CD4-positive, alpha-beta T cell (primary cell): ENCODE data around the gene LPAR1. TPM values are rescaled to one million over a fixed set of nuclear protein-coding genes. Genes with fewer than 3 reads are reported as not detected.

Source experiments
- ATAC-seq: fragments of 200-7000 bp; cut with Tn5 transposase; one replicate; pipeline ENCODE4 v1.10.0; 2022; ENCODE audit warnings: mild to moderate bottlenecking; ENCODE audit not compliant: poor library complexity
- CTCF ChIA-PET: fragments of 350-600 bp; sonication (Branson Sonifier 250); formaldehyde crosslinking; loops from one replicate; lab custom pipeline; 2021; ENCODE audit warnings: antibody characterized with exemption, inconsistent platforms; lab: Charles Lee
- POLR2A ChIA-PET: fragments of 350-600 bp; sonication (Branson Sonifier 250); formaldehyde crosslinking; loops from one replicate; lab custom pipeline; 2021; ENCODE audit warnings: antibody characterized with exemption, inconsistent platforms; lab: Charles Lee
- DNase-seq, 14 experiments: peaks; one replicate each; pipeline ENCODE4 v3.0.0-alpha.2; 2013 to 2020; ENCODE audit warnings: mixed read lengths in 2 of 14
- H3K27ac ChIP-seq, 2 donors: one replicate each; pipeline versions ENCODE4 v1.5.1 to v1.7.0; 2013; ENCODE audit warnings: low read length in 2 of 2, low read depth in 1 of 2, mild to moderate bottlenecking in 1 of 2
- H3K27me3 ChIP-seq, 2 experiments: 1 replicate in 1 of 2; 2 replicates in 1 of 2; pipeline versions ENCODE4 v1.6.1 to v1.7.0; 2013; ENCODE audit warnings: low read length in 2 of 2, control low read depth in 1 of 2, mild to moderate bottlenecking in 1 of 2, moderate library complexity in 1 of 2; ENCODE audit not compliant: insufficient read depth in 2 of 2, control insufficient read depth in 1 of 2
- H3K36me3 ChIP-seq: one replicate; pipeline ENCODE4 v1.6.1; 2013; ENCODE audit warnings: low read length, control low read depth; ENCODE audit not compliant: insufficient read depth
- H3K4me1 ChIP-seq: one replicate; pipeline ENCODE4 v1.6.1; 2013; ENCODE audit warnings: low read length, control low read depth; ENCODE audit not compliant: insufficient read depth
- H3K4me3 ChIP-seq: one replicate; pipeline ENCODE4 v1.5.1; 2013; ENCODE audit warnings: mild to moderate bottlenecking, low read length, moderate library complexity
- H3K9me3 ChIP-seq, 2 experiments: 1 replicate in 1 of 2; 2 replicates in 1 of 2; pipeline versions ENCODE4 v1.6.1 to v1.7.0; 2013; ENCODE audit warnings: low read length in 2 of 2, mild to moderate bottlenecking in 2 of 2, control low read depth in 1 of 2, moderate library complexity in 1 of 2; ENCODE audit not compliant: control insufficient read depth in 1 of 2, insufficient read depth in 1 of 2
- H3K27ac Mint-ChIP-seq: one replicate; pipeline ENCODE4 v1.8.0; 2020; ENCODE audit warnings: mixed read lengths
- H3K27me3 Mint-ChIP-seq: one replicate; pipeline ENCODE4 v1.8.0; 2021; ENCODE audit warnings: mixed read lengths
- H3K36me3 Mint-ChIP-seq: one replicate; pipeline ENCODE4 v1.8.0; 2021; ENCODE audit warnings: low read depth, mixed read lengths
- H3K4me1 Mint-ChIP-seq: one replicate; pipeline ENCODE4 v1.8.0; 2021; ENCODE audit warnings: low read depth, mixed read lengths
- H3K4me3 Mint-ChIP-seq: one replicate; pipeline ENCODE4 v1.8.0; 2020; ENCODE audit warnings: mild to moderate bottlenecking, mixed read lengths
- H3K9me3 Mint-ChIP-seq: one replicate; pipeline ENCODE4 v1.8.0; 2020; ENCODE audit warnings: mixed read lengths
- CTCF ChIP-seq: fragments of 200-600 bp; IDR thresholded peaks from one replicate; pipeline ENCODE4 v1.8.0; 2022; ENCODE audit warnings: antibody characterized with exemption, mild to moderate bottlenecking
- intact Hi-C, 2 experiments: fragments of 100-400 bp; cut with DNase I in 1 of 2; cut with micrococcal nuclease in 1 of 2; formaldehyde crosslinking; loops; one replicate each; pipeline versions ENCODE4 v1.15.1 to v1.9.0; 2023 to 2025; cut with DNase I, micrococcal nuclease
- total RNA-seq, 174 experiments: library from RNA in 2 of 174; stranded (reverse) in 2 of 174; gene quantifications; one replicate each; pipeline ENCODE4 v1.2.3 and lab custom pipeline; 2021 to 2026

The LPAR1 gene
- total RNA-seq, 2 experiments from 2014 or later, result not detected

- Histone ChIP-seq H3K27me3 (no peaks in the 10 kb centered on the region), H3K9me3 (peaks cover 0 to 3% of the 10 kb centered on the region in 2 experiments), H3K4me1 (no peaks in the 10 kb centered on the region), H3K27ac (no peak overlapping the region), H3K4me3 (no peak overlapping the region), H3K36me3 (no peaks in the 10 kb centered on the region)
- TF ChIP-seq CTCF, result no peak
- Mint-ChIP-seq H3K4me1 (no peaks in the 10 kb centered on the region), H3K27ac (no peak overlapping the region), H3K4me3 (no peak overlapping the region), H3K9me3 (no peaks in the 10 kb centered on the region), H3K27me3 (peaks cover 11% of the 10 kb centered on the region), H3K36me3 (no peaks in the 10 kb centered on the region)
- CTCF ChIA-PET, result no interaction called here
- intact Hi-C loops, result no loop called here
- ATAC-seq (no peak), DNase-seq (peak in 2 of 14 experiments; percentile 20 to 31)
- POLR2A ChIA-PET, result no interaction called here
Observed at GRCh38 chr9:111076042-111076441, 37.8 kb upstream of the LPAR1 start.

GRCh38 chr9:111074395-111074794, 36.1 kb upstream of the LPAR1 start:
- H3K4me3 ChIP-seq, result no peak overlapping the region
- H3K4me1 ChIP-seq, result no peaks in the 10 kb centered on the region
- POLR2A ChIA-PET, result no interaction called here
- DNase-seq, result peak in 2 of 14 experiments; percentile 30 to 31
- H3K9me3 ChIP-seq, result peaks cover 0 to 3% of the 10 kb centered on the region in 2 experiments
- H3K36me3 Mint-ChIP-seq, result no peaks in the 10 kb centered on the region
- H3K36me3 ChIP-seq, result no peaks in the 10 kb centered on the region
- no peaks in the 10 kb centered on the region for H3K9me3 Mint-ChIP-seq
- no peak overlapping the region for H3K27ac ChIP-seq
- H3K27ac Mint-ChIP-seq, result no peak overlapping the region
- ATAC-seq, result no peak
- no peak overlapping the region for H3K4me3 Mint-ChIP-seq
- H3K4me1 Mint-ChIP-seq, result no peaks in the 10 kb centered on the region
- H3K27me3 Mint-ChIP-seq, result peaks cover 11% of the 10 kb centered on the region
- intact Hi-C loops, result no loop called here
- H3K27me3 ChIP-seq, result no peaks in the 10 kb centered on the region
- CTCF ChIA-PET, result no interaction called here
- no peak for TF ChIP-seq CTCF

GRCh38 chr9:111069183-111069582, 30.9 kb upstream of the LPAR1 start:
- Mint-ChIP-seq H3K27ac (no peak overlapping the region), H3K9me3 (no peaks in the 10 kb centered on the region), H3K36me3 (no peaks in the 10 kb centered on the region), H3K27me3 (no peaks in the 10 kb centered on the region), H3K4me3 (no peak overlapping the region), H3K4me1 (no peaks in the 10 kb centered on the region)
- no peak for DNase-seq
- ChIA-PET POLR2A (no interaction called here), CTCF (no interaction called here)
- H3K36me3 ChIP-seq, result no peaks in the 10 kb centered on the region
- no peaks in the 10 kb centered on the region for H3K27me3 ChIP-seq
- no peaks in the 10 kb centered on the region for H3K9me3 ChIP-seq
- TF ChIP-seq CTCF, result no peak
- ATAC-seq, result no peak
- no peak overlapping the region for H3K4me3 ChIP-seq
- intact Hi-C loops, result no loop called here
- no peaks in the 10 kb centered on the region for H3K4me1 ChIP-seq
- H3K27ac ChIP-seq, result no peak overlapping the region
